HG02763 (cell line): ENCODE results near the gene TTC1.
"Not testable (repeated sequence)": the region's sequence is repeated elsewhere in the genome, so short reads cannot be mapped to it uniquely, and the experiment has no call there.

Experiments
- ATAC-seq: cut with Tn5 transposase; IDR thresholded peaks from one replicate; pipeline ENCODE4 v1.9.1; 2021; ENCODE audit warnings: mild to moderate bottlenecking, moderate library complexity; ENCODE audit not compliant: unreplicated experiment

TTC1 gene

GRCh38 chr5:159993194-159993593 lies 15.7 kb upstream of the TTC1 start:
- no peak for ATAC-seq

DNA sequence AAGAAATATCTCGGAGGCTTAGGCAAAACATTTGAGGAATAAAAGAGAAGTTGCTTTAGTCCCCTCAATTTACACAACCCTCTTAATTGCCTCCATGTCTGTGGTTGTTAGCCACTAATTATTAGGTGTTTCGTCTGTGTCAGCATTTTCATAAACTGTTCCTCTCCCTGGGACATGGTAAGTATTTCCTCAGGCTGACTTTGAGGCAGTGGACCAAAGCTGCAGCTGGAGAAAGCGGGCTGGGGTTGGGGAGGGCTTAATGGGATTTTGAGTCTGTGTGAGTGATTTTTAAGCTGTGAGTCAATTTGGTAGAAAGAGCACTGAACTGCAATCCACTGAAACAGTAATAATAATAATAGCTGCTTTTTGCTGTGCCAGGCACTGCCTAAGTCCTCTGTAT lies 13.0 kb upstream of the TTC1 start:
- ATAC-seq: no peak

- no peak for ATAC-seq
Observed at GRCh38 chr5:160001457-160001856, 7.5 kb upstream of the TTC1 start.

- no peak for ATAC-seq
Observed at GRCh38 chr5:160007514-160007913, 1.4 kb upstream of the TTC1 start.

DNA sequence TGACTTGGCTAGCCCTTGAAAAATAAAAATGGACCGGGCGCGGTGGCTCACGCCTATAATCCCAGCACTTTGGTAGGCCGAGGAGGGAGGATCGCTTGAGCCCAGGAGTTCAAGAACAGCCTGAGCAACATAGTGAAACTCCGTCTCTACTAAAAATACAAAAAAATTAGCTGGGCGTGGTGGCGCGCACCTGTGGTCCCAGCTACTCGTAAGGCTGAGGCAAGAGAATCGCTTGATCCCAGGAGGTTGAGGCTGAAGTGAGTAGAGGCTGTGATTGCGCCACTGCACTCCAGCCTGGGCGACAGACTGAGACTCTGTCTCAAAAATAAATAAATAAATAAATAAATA lies 436 bp upstream of the TTC1 start:
- not testable (repeated sequence) for ATAC-seq

- no peak for ATAC-seq
Observed at GRCh38 chr5:160009591-160009989, 651 bp downstream of the TTC1 start.

DNA sequence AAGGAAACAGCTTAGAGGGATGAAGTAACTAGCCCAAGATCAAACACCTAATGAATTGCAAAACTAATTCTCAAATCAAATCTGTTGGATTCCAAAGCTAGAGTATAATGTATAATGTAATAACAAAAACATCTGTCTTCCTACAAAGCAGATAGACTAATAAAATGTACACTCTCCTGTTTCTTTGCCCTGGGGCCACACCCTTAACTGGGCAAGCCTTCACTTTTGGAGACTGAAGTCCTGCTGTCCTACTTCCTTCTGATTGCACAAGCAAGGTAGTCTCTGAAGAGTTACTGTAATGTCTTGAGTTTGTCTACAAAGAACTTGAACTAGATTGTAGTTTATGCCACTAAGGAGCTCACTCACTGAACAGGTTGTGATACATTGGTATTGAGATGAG lies 2.5 kb downstream of the TTC1 start:
- no peak for ATAC-seq

GRCh38 chr5:160014197-160014596 lies 5.3 kb downstream of the TTC1 start:
- ATAC-seq: not testable (repeated sequence)

DNA sequence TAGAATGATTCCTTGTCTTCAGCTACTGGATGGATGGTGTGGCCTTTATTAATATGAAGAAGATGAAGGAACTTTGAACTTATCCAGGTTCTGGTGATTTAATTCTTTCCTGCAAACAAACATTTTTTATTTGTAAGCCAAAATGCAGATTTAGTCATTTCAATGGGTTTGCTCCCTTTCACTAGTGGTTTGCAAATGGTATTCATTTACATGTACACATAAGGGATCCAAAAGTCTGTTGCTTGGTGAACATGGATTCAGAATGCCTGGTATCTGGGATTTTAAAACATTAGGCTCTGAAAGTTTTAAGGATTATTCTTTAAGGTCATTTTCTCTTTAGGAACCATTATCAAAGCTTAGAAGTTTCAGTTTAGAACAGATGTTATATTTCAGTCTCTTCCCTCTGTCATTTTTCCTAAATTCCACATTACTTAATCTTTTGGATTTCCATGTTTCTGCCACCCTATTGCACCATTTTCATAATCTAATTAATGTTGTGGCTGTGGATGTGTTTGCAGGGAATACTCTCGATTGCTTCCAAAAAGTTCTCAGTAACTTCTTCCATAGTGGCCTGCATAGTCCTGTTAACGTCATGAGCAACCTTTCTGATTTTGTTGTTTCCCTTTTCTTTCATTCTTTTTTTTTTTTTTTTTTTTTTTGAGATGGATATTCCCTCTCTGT lies 10.1 kb downstream of the TTC1 start:
- no peak for ATAC-seq

DNA sequence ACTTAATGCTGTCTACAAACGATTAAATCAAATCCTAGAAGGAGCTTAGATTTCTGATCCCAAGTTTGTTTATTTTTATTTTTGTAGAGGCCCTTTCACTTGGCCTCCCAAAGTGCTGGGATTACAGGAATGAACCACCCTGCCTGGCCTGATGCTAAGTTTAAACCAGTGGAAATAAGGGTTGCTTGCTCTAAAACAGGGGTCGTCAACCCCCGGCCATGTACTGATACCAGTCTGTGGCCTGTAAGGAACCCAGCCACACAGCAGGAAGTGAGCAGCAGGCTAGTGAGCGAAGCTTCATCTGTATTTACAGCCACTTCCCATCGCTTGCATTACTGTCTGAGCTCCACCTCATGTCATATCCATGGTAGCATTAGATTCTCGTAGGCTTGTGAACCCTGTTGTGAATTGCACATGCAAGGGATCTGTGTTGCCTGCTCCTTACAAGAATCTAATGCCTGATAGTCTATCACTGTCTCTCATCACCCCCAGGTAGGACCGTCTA lies 11.4 kb downstream of the TTC1 start:
- ATAC-seq: no peak

DNA sequence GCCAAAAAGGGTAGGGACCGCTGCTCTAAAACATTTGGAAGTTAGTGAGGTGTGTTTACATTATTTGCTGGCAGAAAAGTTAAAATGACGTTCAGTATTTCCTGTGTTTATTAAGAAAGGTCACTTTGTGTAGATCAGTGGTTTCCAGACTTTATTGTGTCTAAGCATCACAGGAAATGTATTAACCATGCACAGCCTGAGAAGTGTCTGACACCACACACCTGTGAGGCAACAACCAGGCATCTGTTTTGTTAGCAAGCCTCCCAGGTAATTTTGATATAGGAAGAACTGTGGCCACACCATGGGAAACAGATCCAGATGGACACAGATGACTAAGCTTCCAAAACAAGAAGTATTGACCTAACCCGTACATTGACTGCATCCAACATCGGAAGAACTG lies 12.0 kb downstream of the TTC1 start:
- no peak for ATAC-seq

DNA sequence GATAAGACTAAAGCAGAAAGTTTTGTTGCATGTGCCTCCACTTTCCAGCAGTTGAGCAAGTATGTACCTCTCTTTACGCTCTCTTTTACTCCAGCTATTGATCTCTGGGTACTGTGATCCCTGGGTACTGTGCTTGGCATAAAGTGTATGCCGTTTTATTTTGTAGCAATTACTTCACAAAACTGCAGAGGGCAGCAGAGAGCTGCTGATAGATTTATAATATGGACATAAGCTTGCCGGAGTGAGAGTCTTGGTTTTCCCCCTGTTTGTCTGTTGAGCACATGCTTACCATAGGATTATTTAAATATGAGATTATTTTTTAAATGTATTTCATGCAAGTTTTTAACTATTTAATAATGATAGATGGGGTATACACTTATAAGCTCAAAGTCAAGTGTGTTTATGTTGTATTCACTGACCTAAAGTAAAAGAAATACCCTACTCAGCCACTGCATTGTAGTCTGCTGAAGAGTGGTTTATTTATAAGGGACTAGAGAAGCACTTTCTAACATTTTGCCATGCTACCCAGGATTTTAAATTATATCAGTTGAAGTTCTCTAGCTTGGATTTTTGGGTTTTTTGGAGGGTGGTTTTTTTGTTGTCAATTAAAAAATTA lies 13.0 kb downstream of the TTC1 start:
- peak; percentile 83 for ATAC-seq

GRCh38 chr5:160023007-160023907 lies 14.3 kb downstream of the TTC1 start:
- no peak for ATAC-seq

- no peak for ATAC-seq
Observed at GRCh38 chr5:160023908-160024630, 15.1 kb downstream of the TTC1 start.

GRCh38 chr5:160029004-160029403 lies 20.1 kb downstream of the TTC1 start:
- ATAC-seq: no peak

DNA sequence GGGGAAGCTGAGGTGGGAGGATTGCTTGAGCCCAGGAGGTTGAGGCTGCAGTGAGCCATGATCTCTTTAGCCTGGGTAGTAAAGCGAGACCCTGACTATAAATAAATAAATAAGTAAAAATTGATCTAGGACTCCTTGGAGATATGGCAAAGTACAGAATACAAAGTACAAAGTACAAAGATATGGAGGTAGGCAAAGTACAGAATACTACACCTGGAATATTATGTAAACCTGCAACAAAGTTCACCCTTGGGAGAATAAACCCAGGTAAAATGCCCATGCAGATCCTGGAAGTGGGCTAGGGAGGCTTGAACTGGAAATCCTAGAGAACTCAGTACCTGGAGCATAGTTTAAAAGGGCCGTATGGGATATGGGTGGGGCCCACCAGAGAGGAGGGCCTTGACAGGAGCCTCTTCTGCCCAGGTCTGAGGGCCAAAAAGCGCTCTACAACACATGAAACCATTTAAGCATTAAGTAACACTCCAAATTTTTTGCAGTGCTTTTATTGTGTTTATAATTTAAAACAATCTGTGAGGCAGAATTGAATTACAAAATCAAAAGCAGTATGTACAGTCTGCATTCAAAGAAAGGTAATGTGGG lies 20.7 kb downstream of the TTC1 start:
- no peak for ATAC-seq

DNA sequence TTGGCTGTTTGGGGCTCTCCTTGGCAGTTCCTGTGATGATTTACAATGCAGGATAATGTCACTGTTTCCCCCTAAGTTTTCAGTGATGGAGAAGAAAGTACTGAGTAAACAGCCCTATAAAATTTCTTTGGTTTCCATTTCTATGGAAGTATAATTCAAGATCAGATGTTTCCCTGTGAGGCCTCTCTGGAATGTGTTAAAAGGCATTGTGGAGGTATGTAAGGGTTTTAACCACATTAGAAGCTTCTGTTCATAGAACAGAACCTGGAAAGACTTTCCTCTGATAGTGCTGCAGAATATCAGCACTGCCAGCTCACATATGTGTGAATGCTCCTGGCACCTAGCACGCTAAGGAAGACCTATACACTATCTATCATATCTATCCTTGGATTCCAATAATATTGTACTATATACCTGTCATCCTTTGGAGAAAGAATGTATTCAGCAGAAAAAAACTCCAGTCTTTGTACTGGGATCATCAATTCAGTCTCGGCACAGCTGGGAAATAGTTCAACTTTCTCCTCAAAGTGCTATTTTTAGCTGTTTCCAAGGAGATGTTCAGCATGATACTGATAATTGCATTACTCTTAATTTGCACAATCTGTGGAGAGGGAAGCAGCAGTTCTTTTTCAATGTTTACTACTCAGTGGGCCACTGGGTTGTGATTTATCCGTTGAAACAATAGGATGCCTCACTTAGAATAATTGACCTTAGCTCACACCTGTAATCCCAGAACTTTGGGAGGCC lies 21.9 kb downstream of the TTC1 start:
- no peak for ATAC-seq

DNA sequence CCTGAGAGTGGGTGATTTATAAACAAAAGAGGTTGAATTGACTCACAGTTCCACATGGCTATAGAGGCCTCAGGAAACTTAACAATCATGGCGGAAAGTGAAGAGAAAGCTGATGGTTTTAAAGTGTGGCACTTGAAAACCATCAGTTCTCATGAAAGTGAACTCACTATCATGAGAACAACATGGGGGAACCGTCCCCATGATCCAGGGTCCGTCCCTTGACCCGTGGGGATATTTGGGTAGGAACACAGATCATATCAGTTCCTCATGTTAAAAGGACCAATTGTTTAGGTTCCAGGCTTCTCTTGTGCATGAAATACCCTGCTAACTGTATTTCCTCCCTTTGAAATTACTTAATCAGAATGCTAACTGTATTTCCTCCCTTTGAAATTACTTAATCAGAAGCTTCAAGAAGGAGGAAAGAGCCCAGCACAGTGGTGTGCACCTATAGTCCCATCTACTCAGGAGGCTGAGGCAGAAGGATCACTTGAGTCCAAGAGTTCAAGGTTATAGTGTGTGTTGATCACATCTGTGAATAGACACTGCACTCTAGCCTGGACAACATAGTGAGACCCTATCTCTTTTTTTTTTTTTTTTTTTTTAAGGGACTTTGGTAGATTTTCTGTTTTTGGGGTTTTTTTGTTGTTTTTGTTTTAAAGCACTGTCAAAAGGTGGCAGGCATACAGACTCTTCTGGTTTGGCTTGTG lies 24.8 kb downstream of the TTC1 start:
- no peak for ATAC-seq

DNA sequence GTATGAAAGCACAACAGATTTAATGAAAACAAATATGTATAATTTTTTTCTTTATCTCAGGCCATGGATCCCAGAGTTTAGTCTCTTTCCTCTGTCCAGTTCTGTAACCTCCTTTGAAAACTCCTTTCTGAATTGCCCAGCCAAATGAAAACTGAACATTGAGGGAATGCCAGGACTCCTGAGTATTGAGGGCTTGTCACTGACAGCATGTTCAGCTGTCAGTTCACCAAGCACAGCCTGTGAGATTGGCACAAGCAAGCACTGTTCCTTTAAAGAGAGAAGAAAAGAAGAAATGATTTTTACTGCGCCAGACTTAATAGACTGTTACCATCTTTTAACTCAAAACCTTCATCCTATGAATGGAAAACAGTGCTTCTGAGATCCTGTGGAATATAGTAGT lies 27.3 kb downstream of the TTC1 start:
- no peak for ATAC-seq
